PFSK-1 (cell line): ENCODE data around the gene MRPL54. TPM values are rescaled to one million over a fixed set of nuclear protein-coding genes. Genes with fewer than 3 reads are reported as not detected.
A peak's percentile ranks its signal among the peaks of the same experiment; 100 is the strongest.

Experiments used
- FOXP2 ChIP-seq: optimal IDR thresholded peaks from 2 replicates; pipeline ENCODE3; 2011; ENCODE audit warnings: borderline replicate concordance, control low read depth, inconsistent platforms; ENCODE audit not compliant: insufficient read depth; ENCODE audit errors: extremely low read length, extremely low read depth
- POLR2AphosphoS5 ChIP-seq: IDR thresholded peaks from 2 replicates; pipeline ENCODE4 v1.6.1; 2012; ENCODE audit warnings: low read depth, mild to moderate bottlenecking, control low read depth, low read length, moderate library complexity
- SIN3A ChIP-seq: IDR thresholded peaks from 2 replicates; pipeline ENCODE4 v1.6.1; 2012; ENCODE audit warnings: mild to moderate bottlenecking, low read length, moderate library complexity, borderline replicate concordance; ENCODE audit not compliant: insufficient read depth
- TAF1 ChIP-seq: IDR thresholded peaks from 2 replicates; pipeline ENCODE4 v1.6.1; 2012; ENCODE audit warnings: low read length, control low read depth, borderline replicate concordance; ENCODE audit not compliant: insufficient read depth
- polyA plus RNA-seq: library from polyadenylated mRNA; unstranded; fragments of >200 nt; gene quantifications from one replicate; pipeline ENCODE4 v1.2.1, GENCODE V29; 2012; ENCODE audit warnings: low read depth, missing spikeins; ENCODE audit not compliant: insufficient read length
- TF ChIP-seq, protein P1 (sequence below), 2 experiments: IDR thresholded peaks; 2 replicates each; pipeline versions ENCODE4 v1.6.1 to v1.8.0; 2011 to 2012; ENCODE audit warnings: low read depth in 2 of 2, low read length in 2 of 2, control low read depth in 1 of 2, inconsistent platforms in 1 of 2, mild to moderate bottlenecking in 1 of 2, moderate library complexity in 1 of 2; ENCODE audit not compliant: insufficient read depth in 1 of 2

MRPL54 gene
- 98.4 TPM for polyA plus RNA-seq

DNA sequence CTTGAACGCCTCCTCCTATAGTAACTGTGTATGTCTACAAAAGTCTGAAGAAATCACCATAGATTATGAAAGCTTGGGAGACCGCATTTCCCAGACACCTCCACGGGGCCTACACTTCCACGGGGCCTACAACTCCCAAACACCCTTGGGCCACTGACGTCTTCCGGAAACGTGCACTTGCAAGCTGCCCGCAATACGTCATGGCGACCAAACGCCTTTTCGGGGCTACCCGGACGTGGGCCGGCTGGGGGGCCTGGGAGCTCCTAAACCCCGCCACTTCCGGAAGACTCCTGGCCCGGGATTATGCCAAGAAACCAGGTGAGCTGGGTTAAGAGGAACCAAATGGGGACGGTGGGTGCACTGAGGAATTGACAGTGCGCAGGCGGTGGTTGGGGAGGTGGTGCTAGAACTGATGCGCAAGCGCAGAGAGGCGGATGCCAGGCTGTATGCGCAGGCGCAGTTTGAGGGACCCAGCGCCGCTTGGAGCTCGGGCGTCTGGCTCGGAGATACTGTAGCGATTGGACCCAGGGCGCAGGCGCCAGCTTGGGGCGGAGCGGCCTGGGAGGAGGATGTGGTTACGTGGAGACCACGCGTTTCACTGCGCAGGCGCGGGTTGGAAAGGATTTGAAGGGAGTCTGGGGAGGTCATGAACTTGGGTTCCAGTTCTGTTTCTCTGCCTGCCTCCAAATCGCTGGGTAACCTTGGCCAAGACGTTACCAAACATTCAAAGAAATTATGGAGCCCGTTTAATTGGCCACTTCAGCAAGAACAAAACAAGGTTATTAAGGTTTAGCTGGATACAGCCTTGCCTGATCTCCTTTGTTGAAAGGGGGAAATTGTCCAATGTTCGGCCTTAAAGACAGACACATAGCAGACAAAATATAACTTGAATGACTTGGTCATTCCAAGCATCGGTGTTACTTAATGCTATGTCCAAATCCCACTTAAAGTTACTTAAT is at the start of gene MRPL54:
Gene MRPL54, plus strand, starts transcription at position 182 of the 959 bp plus-strand sequence. Its CDS starts 19 bp downstream, at position 201.
- TF ChIP-seq, protein P1, sequence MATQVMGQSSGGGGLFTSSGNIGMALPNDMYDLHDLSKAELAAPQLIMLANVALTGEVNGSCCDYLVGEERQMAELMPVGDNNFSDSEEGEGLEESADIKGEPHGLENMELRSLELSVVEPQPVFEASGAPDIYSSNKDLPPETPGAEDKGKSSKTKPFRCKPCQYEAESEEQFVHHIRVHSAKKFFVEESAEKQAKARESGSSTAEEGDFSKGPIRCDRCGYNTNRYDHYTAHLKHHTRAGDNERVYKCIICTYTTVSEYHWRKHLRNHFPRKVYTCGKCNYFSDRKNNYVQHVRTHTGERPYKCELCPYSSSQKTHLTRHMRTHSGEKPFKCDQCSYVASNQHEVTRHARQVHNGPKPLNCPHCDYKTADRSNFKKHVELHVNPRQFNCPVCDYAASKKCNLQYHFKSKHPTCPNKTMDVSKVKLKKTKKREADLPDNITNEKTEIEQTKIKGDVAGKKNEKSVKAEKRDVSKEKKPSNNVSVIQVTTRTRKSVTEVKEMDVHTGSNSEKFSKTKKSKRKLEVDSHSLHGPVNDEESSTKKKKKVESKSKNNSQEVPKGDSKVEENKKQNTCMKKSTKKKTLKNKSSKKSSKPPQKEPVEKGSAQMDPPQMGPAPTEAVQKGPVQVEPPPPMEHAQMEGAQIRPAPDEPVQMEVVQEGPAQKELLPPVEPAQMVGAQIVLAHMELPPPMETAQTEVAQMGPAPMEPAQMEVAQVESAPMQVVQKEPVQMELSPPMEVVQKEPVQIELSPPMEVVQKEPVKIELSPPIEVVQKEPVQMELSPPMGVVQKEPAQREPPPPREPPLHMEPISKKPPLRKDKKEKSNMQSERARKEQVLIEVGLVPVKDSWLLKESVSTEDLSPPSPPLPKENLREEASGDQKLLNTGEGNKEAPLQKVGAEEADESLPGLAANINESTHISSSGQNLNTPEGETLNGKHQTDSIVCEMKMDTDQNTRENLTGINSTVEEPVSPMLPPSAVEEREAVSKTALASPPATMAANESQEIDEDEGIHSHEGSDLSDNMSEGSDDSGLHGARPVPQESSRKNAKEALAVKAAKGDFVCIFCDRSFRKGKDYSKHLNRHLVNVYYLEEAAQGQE (IDR thresholded peaks at IDR 0.05; ENCODE audit: insufficient read depth in 1 of 2, low read depth in 2 of 2, low read length in 2 of 2): peak in 1 of 2 experiments; percentile 34; a peak in 1 of 4 replicates
- TF ChIP-seq SIN3A (0 out of 2 replicates have a peak, but pooled peaks have one; percentile 17), TAF1 (peak; percentile 83), FOXP2 (peak; percentile 59), POLR2AphosphoS5 (peak; percentile 93)

DNA sequence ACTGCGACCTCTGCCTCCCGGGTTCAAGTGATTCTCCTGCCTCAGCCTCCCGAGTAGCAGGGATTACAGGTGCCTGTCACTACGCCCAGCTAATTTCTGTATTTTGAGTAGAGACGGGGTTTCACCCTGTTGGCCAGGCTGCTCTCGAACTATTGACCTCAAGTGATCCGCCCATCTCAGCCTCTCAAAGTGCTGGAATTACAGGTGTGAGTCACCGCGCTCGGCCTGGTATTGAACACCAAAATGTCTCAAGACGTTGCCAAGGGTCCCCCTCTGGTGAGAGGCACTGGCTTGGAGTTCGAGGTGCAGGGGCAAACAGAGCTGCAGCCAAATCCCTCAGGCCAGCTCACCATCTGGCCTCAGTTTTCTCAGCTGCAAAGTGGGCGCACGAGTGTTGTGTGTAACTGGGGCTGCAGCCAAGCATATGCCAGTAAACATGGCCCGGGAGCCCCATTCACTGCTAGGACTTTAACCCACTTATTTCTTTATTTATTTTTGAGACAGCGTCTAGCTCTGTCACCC is 46.3 kb upstream of the MRPL54 start:
- TF ChIP-seq POLR2AphosphoS5 (no peak), SIN3A (no peak), TAF1 (no peak), FOXP2 (no peak)
- TF ChIP-seq, protein P1 (IDR thresholded peaks at IDR 0.05; ENCODE audit: insufficient read depth in 1 of 2, low read depth in 2 of 2, low read length in 2 of 2): no peak

DNA sequence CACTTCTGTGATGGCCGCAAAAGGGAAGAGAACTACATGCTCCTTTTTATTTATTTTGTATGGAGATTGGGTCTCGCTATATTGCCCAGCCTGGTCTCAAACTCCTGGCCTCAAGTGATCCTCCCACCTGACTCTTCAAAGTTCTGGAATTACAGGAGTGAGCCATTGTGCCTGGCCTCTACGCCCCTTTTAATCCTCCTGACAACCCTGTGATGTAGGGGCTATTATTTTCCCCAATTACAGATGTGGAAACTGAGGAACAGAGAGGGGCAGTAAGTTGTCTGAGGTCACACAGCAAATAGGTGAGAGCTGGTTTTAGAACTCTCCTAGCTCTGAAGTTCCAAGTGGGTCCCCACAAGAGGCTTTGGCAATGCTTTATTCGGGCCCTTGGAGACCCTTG is 42.6 kb upstream of the MRPL54 start:
- TF ChIP-seq POLR2AphosphoS5 (no peak), FOXP2 (no peak), TAF1 (no peak), SIN3A (no peak)
- TF ChIP-seq, protein P1 (IDR thresholded peaks at IDR 0.05; ENCODE audit: insufficient read depth in 1 of 2, low read depth in 2 of 2, low read length in 2 of 2): no peak

DNA sequence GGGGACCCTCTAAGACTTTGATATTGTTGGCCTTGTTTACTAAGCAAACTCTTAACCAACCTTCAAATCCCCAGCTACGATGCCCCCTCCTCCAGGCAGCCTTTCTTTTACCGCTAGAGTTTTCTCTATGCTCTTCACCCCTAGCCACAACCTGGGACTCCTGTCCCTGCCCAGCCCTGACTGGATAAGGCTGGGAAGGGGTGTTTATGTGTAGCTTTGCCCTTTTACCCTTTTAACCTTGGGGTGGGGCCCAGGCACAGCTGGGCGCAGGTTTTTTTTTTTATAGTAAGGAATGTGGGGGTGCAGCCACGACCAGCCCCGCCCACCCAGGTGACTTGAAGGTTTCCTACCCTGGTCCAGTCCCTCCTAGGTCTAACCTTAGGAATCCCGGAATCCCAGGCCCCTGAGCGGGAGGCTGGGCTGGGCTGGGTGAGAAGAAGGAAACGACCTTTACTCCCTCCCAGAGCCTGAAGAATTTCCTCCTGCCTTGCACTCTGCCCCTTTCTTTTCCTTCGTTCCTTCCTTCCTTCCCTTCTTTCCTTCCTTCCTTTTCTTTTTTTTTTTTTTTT is 42.0 kb upstream of the MRPL54 start:
- TF ChIP-seq POLR2AphosphoS5: no peak
- TF ChIP-seq FOXP2: no peak
- TF ChIP-seq SIN3A: no peak
- no peak for TF ChIP-seq TAF1
- TF ChIP-seq, protein P1 (IDR thresholded peaks at IDR 0.05; ENCODE audit: insufficient read depth in 1 of 2, low read depth in 2 of 2, low read length in 2 of 2): no peak
